ENCODE results near the gene MSMP. TPM values are rescaled to one million over a fixed set of nuclear protein-coding genes. Genes with fewer than 3 reads are reported as not detected.

The MSMP gene
- total and polyA plus RNA-seq, 2 donors (not counting 3 experiments of a cell fraction or from before 2014, with no cell fraction given): 18.8 to 29.0 TPM

DNA sequence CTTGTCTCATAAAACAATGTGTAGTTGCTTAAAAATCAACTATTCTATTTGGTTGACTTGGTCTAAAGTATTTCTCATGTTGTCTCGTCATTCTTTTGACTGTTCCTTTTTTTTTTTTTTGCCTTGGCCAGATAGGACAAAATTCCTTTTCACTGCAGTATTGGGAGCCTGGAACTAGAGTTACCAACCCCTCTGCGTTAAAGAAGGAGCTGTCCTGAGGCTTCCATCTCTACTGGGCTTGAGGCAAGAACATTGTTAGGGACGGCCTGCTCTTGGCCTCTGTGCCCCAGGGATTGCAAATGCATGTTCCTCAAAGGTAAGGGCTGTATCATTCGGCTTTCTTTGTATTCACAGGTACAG lies 35.9 kb upstream of the MSMP start:
- FAIRE-seq: no peak
- CTCF ChIA-PET: interaction anchor here (0.7 to 6.5 kb wide), 63 partner anchors 9 to 539 kb away, joined by 3 to 277 read pairs (median 6); partner anchors contain the start of genes CCDC107, CREB3, FAM221B and GBA2
- no peak overlapping the region for H3K4me3 ChIP-seq (replicated peaks in 1 of 3; ENCODE audit: insufficient read depth in 1 of 3, low read depth in 1 of 3, low read length in 3 of 3)

DNA sequence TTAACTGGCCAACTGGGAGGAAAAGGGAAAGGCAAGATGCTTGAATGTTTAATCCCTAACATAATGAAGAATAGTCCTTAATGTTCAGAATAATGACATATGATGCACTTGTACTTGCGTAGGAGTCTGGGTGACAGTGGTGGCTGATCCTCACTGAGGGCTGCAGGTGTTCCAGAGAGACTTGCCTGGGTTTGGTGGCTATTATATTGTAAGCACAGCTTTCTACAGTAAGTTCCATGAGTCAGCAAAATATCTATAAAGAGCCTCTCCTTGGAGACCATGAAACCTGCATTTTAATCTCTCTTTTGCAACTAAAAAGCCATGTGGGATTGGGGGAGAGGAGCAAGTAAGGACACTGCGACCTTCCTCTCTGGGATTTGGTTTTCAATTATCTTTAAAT lies 35.5 kb upstream of the MSMP start:
- H3K27ac ChIP-seq (ENCODE audit: insufficient read depth, low read depth, low read length): no peak overlapping the region
- H3K9ac ChIP-seq (replicated peaks; ENCODE audit: extremely low read depth, insufficient read depth, low read length): no peak overlapping the region
- intact Hi-C loops (cut with micrococcal nuclease): no loop called here
- no peak for FAIRE-seq
- H3K4me3 ChIP-seq (replicated peaks in 1 of 3; ENCODE audit: insufficient read depth in 1 of 3, low read depth in 1 of 3, low read length in 3 of 3): no peak overlapping the region
- H3K9me3 ChIP-seq (replicated peaks; ENCODE audit: control insufficient read depth, insufficient read depth, low read length): no peaks in the 10 kb centered on the region
- POLR2A ChIA-PET: interaction anchor here (2.5 kb wide), 1 partner anchor 41 kb away, joined by 9 read pairs; the partner anchor contains the start of genes GBA2 and RGP1
- DNase-seq (ENCODE audit: low read depth, low spot score): no peak
- H4K20me1 ChIP-seq (replicated peaks; ENCODE audit: control insufficient read depth, extremely low read depth, insufficient read depth, low read length): no peaks in the 10 kb centered on the region
- no TSS peak for BruUV-seq (replicated peaks)
- no peaks in the 10 kb centered on the region for H3K9me1 ChIP-seq (replicated peaks; ENCODE audit: control insufficient read depth, extremely low read depth, insufficient read depth, low read length)
- no peaks in the 10 kb centered on the region for H3K36me3 ChIP-seq (ENCODE audit: control insufficient read depth in 2 of 2, extremely low read depth in 1 of 2, insufficient read depth in 2 of 2, low read length in 2 of 2)
- CTCF ChIA-PET: interaction anchor here (0.7 to 6.5 kb wide), 53 partner anchors 9 to 377 kb away, joined by 3 to 277 read pairs (median 10); partner anchors contain the start of genes CREB3, FAM221B, GBA2 and HINT2
- dilution Hi-C loops (cut with MboI; ENCODE audit: extremely low pct_ligation_motif_present, low sequenced_read_pairs): no loop called here
- H3K79me2 ChIP-seq (ENCODE audit: control insufficient read depth, insufficient read depth, low read length): peaks cover 7% of the 10 kb centered on the region
- H3K4me1 ChIP-seq (ENCODE audit: control insufficient read depth, extremely low read depth, insufficient read depth, low read length): peaks cover 22% of the 10 kb centered on the region
- no peak overlapping the region for H3K4me2 ChIP-seq (ENCODE audit: insufficient read depth, low read length)
- H3K27me3 ChIP-seq (ENCODE audit: control insufficient read depth in 2 of 2, insufficient read depth in 2 of 2, low read length in 2 of 2): no peaks in the 10 kb centered on the region
- no peak overlapping the region for H2AFZ ChIP-seq (ENCODE audit: low read depth, low read length)
- TF ChIP-seq JUN (IDR thresholded peaks at IDR 0.05; ENCODE audit: borderline replicate concordance, insufficient read depth, insufficient read length, low read depth): no peak
- TF ChIP-seq MYC (IDR thresholded peaks at IDR 0.05; ENCODE audit: low read depth, low read length): no peak
- no peak for TF ChIP-seq GATA2 (IDR thresholded peaks at IDR 0.05; ENCODE audit: insufficient read depth, insufficient read length, low read depth, low read length)
- no peak for TF ChIP-seq FOS (IDR thresholded peaks at IDR 0.05; ENCODE audit: borderline replicate concordance, insufficient read depth, low read length)
- TF ChIP-seq, protein P1, sequence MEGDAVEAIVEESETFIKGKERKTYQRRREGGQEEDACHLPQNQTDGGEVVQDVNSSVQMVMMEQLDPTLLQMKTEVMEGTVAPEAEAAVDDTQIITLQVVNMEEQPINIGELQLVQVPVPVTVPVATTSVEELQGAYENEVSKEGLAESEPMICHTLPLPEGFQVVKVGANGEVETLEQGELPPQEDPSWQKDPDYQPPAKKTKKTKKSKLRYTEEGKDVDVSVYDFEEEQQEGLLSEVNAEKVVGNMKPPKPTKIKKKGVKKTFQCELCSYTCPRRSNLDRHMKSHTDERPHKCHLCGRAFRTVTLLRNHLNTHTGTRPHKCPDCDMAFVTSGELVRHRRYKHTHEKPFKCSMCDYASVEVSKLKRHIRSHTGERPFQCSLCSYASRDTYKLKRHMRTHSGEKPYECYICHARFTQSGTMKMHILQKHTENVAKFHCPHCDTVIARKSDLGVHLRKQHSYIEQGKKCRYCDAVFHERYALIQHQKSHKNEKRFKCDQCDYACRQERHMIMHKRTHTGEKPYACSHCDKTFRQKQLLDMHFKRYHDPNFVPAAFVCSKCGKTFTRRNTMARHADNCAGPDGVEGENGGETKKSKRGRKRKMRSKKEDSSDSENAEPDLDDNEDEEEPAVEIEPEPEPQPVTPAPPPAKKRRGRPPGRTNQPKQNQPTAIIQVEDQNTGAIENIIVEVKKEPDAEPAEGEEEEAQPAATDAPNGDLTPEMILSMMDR (IDR thresholded peaks at IDR 0.05; ENCODE audit: extremely low read depth in 1 of 2, insufficient read depth in 1 of 2, low read depth in 1 of 2, low read length in 2 of 2): no peak
- TF ChIP-seq POLR2A (IDR thresholded peaks at IDR 0.05; ENCODE audit: low read depth, low read length): no peak
- TF ChIP-seq, protein P2, sequence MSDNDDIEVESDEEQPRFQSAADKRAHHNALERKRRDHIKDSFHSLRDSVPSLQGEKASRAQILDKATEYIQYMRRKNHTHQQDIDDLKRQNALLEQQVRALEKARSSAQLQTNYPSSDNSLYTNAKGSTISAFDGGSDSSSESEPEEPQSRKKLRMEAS (IDR thresholded peaks at IDR 0.05; ENCODE audit: insufficient read depth, insufficient read length): no peak
- no peak for TF ChIP-seq EZH2 (IDR thresholded peaks at IDR 0.05; ENCODE audit: borderline replicate concordance, low read depth, low read length, severe bottlenecking)
- no peak for TF ChIP-seq POLR2AphosphoS5 (IDR thresholded peaks at IDR 0.05; ENCODE audit: insufficient read depth, low read depth, low read length)

More for the DNA sequence above, 35.9 kb upstream of the MSMP start:
- H3K4me1 ChIP-seq (ENCODE audit: control insufficient read depth, extremely low read depth, insufficient read depth, low read length): peaks cover 26% of the 10 kb centered on the region
- H3K79me2 ChIP-seq (ENCODE audit: control insufficient read depth, insufficient read depth, low read length): peaks cover 7% of the 10 kb centered on the region
- dilution Hi-C loops (cut with MboI; ENCODE audit: extremely low pct_ligation_motif_present, low sequenced_read_pairs): no loop called here
- TF ChIP-seq MYC (IDR thresholded peaks at IDR 0.05; ENCODE audit: low read depth, low read length): no peak
- TF ChIP-seq, protein P2 (IDR thresholded peaks at IDR 0.05; ENCODE audit: insufficient read depth, insufficient read length): no peak
- no peak for TF ChIP-seq FOS (IDR thresholded peaks at IDR 0.05; ENCODE audit: borderline replicate concordance, insufficient read depth, low read length)
- POLR2A ChIA-PET: interaction anchor here (0.6 to 2.5 kb wide), 4 partner anchors 34 to 92 kb away, joined by 3 to 9 read pairs (median 4); partner anchors contain the start of genes GBA2 and RGP1
- H3K9me3 ChIP-seq (replicated peaks; ENCODE audit: control insufficient read depth, insufficient read depth, low read length): no peaks in the 10 kb centered on the region
- no peaks in the 10 kb centered on the region for H3K36me3 ChIP-seq (ENCODE audit: control insufficient read depth in 2 of 2, extremely low read depth in 1 of 2, insufficient read depth in 2 of 2, low read length in 2 of 2)
- H2AFZ ChIP-seq (ENCODE audit: low read depth, low read length): no peak overlapping the region
- no TSS peak for BruUV-seq (replicated peaks)
- intact Hi-C loops (cut with micrococcal nuclease): loop anchor here (1.0 to 2.0 kb wide), 6 partner anchors 25 to 233 kb away; partner anchors contain the start of gene HINT2
- no peaks in the 10 kb centered on the region for H3K27me3 ChIP-seq (ENCODE audit: control insufficient read depth in 2 of 2, insufficient read depth in 2 of 2, low read length in 2 of 2)
- DNase-seq (ENCODE audit: low read depth, low spot score): no peak
- no peaks in the 10 kb centered on the region for H3K9me1 ChIP-seq (replicated peaks; ENCODE audit: control insufficient read depth, extremely low read depth, insufficient read depth, low read length)
- no peak overlapping the region for H3K4me2 ChIP-seq (ENCODE audit: insufficient read depth, low read length)
- H3K9ac ChIP-seq (replicated peaks; ENCODE audit: extremely low read depth, insufficient read depth, low read length): no peak overlapping the region
- H4K20me1 ChIP-seq (replicated peaks; ENCODE audit: control insufficient read depth, extremely low read depth, insufficient read depth, low read length): no peaks in the 10 kb centered on the region
- no peak overlapping the region for H3K27ac ChIP-seq (ENCODE audit: insufficient read depth, low read depth, low read length)
